HEK293 (cell line): ENCODE data around the gene NEK1.

Experiments
- BCL11B ChIP-seq: fragments of 450-650 bp; formaldehyde crosslinking; IDR thresholded peaks from 2 replicates; pipeline ENCODE4 v1.5.1; 2016; ENCODE audit warnings: low read depth, missing biosample characterization, missing genetic modification characterization
- EGR2 ChIP-seq: fragments of 450-650 bp; formaldehyde crosslinking; IDR thresholded peaks from 2 replicates; pipeline ENCODE4 v1.5.1; 2016; ENCODE audit warnings: low read depth, missing biosample characterization, missing genetic modification characterization
- SP2 ChIP-seq: fragments of 450-650 bp; formaldehyde crosslinking; IDR thresholded peaks from 2 replicates; pipeline ENCODE4 v1.5.1; 2016; ENCODE audit warnings: missing biosample characterization, missing genetic modification characterization
- ZBTB17 ChIP-seq: fragments of 450-650 bp; formaldehyde crosslinking; IDR thresholded peaks from 2 replicates; pipeline ENCODE4 v1.5.1; 2016; ENCODE audit warnings: missing biosample characterization, missing genetic modification characterization
- ZBTB20 ChIP-seq: fragments of 450-650 bp; formaldehyde crosslinking; IDR thresholded peaks from 2 replicates; pipeline ENCODE4 v1.5.1; 2016; ENCODE audit warnings: missing biosample characterization, missing genetic modification characterization
- ZBTB7A ChIP-seq: fragments of 450-650 bp; formaldehyde crosslinking; IDR thresholded peaks from 2 replicates; pipeline ENCODE4 v1.5.1; 2016; ENCODE audit warnings: low read depth, missing biosample characterization, missing genetic modification characterization
- ZIC2 ChIP-seq: fragments of 450-650 bp; formaldehyde crosslinking; IDR thresholded peaks from 2 replicates; pipeline ENCODE4 v1.5.1; 2016; ENCODE audit warnings: missing biosample characterization, missing genetic modification characterization
- ZNF133 ChIP-seq: fragments of 450-650 bp; formaldehyde crosslinking; IDR thresholded peaks from 2 replicates; pipeline ENCODE4 v1.5.1; 2016; ENCODE audit warnings: missing biosample characterization, missing genetic modification characterization
- ZNF274 ChIP-seq, 2 experiments: fragments of 200-500 bp in 1 of 2; fragments of 450-650 bp in 1 of 2; sonication (Bioruptor generic) in 1 of 2; formaldehyde crosslinking in 1 of 2; IDR thresholded peaks; 2 replicates each; pipeline versions ENCODE4 v1.5.1 to v1.6.1; 2014 to 2016; ENCODE audit warnings: borderline replicate concordance in 1 of 2, inconsistent platforms in 1 of 2, low read length in 1 of 2, missing biosample characterization in 1 of 2, missing genetic modification characterization in 1 of 2
- ZNF335 ChIP-seq: fragments of 450-650 bp; formaldehyde crosslinking; conservative IDR thresholded peaks from 2 replicates; pipeline ENCODE4 v1.5.1; 2016; ENCODE audit warnings: missing biosample characterization, missing genetic modification characterization
- ZNF530 ChIP-seq: fragments of 450-650 bp; formaldehyde crosslinking; IDR thresholded peaks from 2 replicates; pipeline ENCODE4 v1.5.1; 2016; ENCODE audit warnings: low read depth, missing biosample characterization, missing genetic modification characterization
- ZNF548 ChIP-seq: fragments of 450-650 bp; formaldehyde crosslinking; IDR thresholded peaks from 2 replicates; pipeline ENCODE4 v1.5.1; 2016; ENCODE audit warnings: missing biosample characterization, missing genetic modification characterization
- ZNF561 ChIP-seq: fragments of 450-650 bp; IDR thresholded peaks from 2 replicates; pipeline ENCODE4 v1.5.1; 2018; ENCODE audit warnings: missing biosample characterization, missing genetic modification characterization, borderline replicate concordance
- ZNF629 ChIP-seq: fragments of 450-650 bp; formaldehyde crosslinking; IDR thresholded peaks from 2 replicates; pipeline ENCODE4 v1.5.1; 2017; ENCODE audit warnings: missing biosample characterization, missing genetic modification characterization
- ZNF76 ChIP-seq: fragments of 450-650 bp; formaldehyde crosslinking; IDR thresholded peaks from 2 replicates; pipeline ENCODE4; 2016; ENCODE audit warnings: low read depth, missing biosample characterization, missing genetic modification characterization, borderline replicate concordance
- ZSCAN23 ChIP-seq: fragments of 450-650 bp; formaldehyde crosslinking; IDR thresholded peaks from 2 replicates; pipeline ENCODE4 v1.5.1; 2016; ENCODE audit warnings: missing biosample characterization, missing genetic modification characterization
- ZSCAN30 ChIP-seq: fragments of 450-650 bp; IDR thresholded peaks from 2 replicates; pipeline ENCODE4 v1.5.1; 2018; ENCODE audit warnings: missing biosample characterization, mild to moderate bottlenecking, missing genetic modification characterization, moderate library complexity
- TF ChIP-seq, protein P1 (sequence below): fragments of 450-650 bp; formaldehyde crosslinking; IDR thresholded peaks from 2 replicates; pipeline ENCODE4 v1.5.1; 2016; ENCODE audit warnings: missing biosample characterization, missing genetic modification characterization, low read depth
- TF ChIP-seq, protein P2 (sequence below): sonication (generic); formaldehyde crosslinking; IDR thresholded peaks from 2 replicates; pipeline ENCODE4 v1.8.1; 2022; ENCODE audit warnings: mild to moderate bottlenecking, moderate library complexity, missing genetic modification reagents
- TF ChIP-seq, protein P3 (sequence below): fragments of 450-650 bp; formaldehyde crosslinking; IDR thresholded peaks from 2 replicates; pipeline ENCODE4 v1.5.1; 2016; ENCODE audit warnings: missing biosample characterization, missing genetic modification characterization
- TF ChIP-seq, protein P4 (sequence below): fragments of 450-650 bp; IDR thresholded peaks from 2 replicates; pipeline ENCODE4 v1.5.1; 2018; ENCODE audit warnings: missing biosample characterization, mild to moderate bottlenecking, missing genetic modification characterization
- TF ChIP-seq, protein P5 (sequence below): fragments of 450-650 bp; formaldehyde crosslinking; IDR thresholded peaks from 2 replicates; pipeline ENCODE4 v1.5.1; 2016; ENCODE audit warnings: missing biosample characterization, missing genetic modification characterization
- TF ChIP-seq, protein P6 (sequence below): fragments of 450-650 bp; formaldehyde crosslinking; IDR thresholded peaks from 2 replicates; pipeline ENCODE4 v1.5.1; 2016; ENCODE audit warnings: missing biosample characterization, missing genetic modification characterization
- TF ChIP-seq, protein P7 (sequence below): fragments of 450-650 bp; formaldehyde crosslinking; IDR thresholded peaks from 2 replicates; pipeline ENCODE4 v1.5.1; 2016; ENCODE audit warnings: missing biosample characterization, missing genetic modification characterization, borderline replicate concordance

The NEK1 gene

DNA sequence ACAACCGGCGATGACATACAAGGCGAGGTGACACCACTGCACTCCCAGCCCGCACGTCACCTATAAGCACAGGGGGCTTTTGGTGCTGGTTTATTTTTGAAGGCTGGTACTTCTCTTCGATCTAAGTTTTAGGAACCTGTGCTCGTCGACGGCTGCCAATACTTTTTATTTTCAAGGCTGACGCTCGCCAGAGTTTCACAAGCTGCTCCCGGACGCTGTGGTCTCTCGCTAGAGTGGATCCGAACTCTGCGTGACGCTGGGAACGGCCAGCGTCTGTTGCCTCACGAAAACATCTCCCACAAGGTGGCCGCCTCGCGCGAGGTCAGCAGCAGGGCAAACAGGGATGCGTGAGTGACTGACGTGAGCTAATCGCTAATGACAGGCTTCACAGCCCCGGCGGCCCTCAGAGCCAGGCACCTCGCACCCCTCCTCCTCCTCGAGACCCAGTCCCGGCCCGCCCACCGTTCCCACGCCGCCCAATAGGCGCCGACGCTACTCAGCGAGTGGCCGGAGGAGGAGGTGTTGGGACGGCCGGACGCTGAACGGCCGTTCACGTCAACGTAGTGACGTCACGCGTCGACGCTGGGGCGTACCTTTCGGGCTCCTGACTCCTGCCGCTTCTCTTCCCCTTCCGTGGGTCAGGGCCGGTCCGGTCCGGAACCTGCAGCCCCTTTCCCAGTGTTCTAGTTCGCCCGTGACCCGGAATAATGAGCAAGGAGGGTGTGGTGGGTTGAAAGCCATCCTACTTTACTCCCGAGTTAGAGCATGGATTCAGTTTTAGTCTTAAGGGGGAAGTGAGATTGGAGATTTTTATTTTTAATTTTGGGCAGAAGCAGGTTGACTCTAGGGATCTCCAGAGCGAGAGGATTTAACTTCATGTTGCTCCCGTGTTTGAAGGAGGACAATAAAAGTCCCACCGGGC is 7.8 kb upstream of the NEK1 start, which contains the start of gene CLCN3 (continued):
- TF ChIP-seq ZNF76 (tag by site-specific recombination) (peak; percentile 58; the same call in 1 of the 2 replicates), ZNF335 (tag by site-specific recombination) (peak; percentile 85), ZNF561 (peak; percentile 96), ZNF548 (tag by site-specific recombination) (no peak), EGR2 (tag by site-specific recombination) (peak; percentile 89), ZBTB7A (tag by site-specific recombination) (no peak), ZNF133 (no peak), ZIC2 (tag by site-specific recombination) (peak; percentile 35), BCL11B (no peak), ZBTB17 (tag by site-specific recombination) (peak; percentile 53; the same call in 1 of the 2 replicates), ZNF274 (IDR thresholded peaks at IDR 0.05; ENCODE audit: low read length) (no peak), ZNF274 (tag by site-specific recombination; IDR thresholded peaks at IDR 0.05; ENCODE audit: borderline replicate concordance) (no peak), ZBTB20 (peak; percentile 63; the same call in 1 of the 2 replicates), SP2 (tag by site-specific recombination) (peak; percentile 98), ZNF629 (tag by site-specific recombination) (peak; percentile 98), ZNF530 (tag by site-specific recombination) (no peak), ZSCAN23 (tag by site-specific recombination) (no peak), ZSCAN30 (tag by site-specific recombination) (0 out of 2 replicates have a peak, but pooled peaks have one; percentile 30)
- TF ChIP-seq, protein P1, sequence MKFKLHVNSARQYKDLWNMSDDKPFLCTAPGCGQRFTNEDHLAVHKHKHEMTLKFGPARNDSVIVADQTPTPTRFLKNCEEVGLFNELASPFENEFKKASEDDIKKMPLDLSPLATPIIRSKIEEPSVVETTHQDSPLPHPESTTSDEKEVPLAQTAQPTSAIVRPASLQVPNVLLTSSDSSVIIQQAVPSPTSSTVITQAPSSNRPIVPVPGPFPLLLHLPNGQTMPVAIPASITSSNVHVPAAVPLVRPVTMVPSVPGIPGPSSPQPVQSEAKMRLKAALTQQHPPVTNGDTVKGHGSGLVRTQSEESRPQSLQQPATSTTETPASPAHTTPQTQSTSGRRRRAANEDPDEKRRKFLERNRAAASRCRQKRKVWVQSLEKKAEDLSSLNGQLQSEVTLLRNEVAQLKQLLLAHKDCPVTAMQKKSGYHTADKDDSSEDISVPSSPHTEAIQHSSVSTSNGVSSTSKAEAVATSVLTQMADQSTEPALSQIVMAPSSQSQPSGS (tag by site-specific recombination) = peak; percentile 99
- TF ChIP-seq, protein P2, sequence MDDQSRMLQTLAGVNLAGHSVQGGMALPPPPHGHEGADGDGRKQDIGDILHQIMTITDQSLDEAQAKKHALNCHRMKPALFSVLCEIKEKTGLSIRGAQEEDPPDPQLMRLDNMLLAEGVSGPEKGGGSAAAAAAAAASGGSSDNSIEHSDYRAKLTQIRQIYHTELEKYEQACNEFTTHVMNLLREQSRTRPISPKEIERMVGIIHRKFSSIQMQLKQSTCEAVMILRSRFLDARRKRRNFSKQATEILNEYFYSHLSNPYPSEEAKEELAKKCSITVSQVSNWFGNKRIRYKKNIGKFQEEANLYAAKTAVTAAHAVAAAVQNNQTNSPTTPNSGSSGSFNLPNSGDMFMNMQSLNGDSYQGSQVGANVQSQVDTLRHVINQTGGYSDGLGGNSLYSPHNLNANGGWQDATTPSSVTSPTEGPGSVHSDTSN (CRISPR knock-in tag) = peak; percentile 60; the same call in 1 of the 2 replicates
- TF ChIP-seq, protein P3, sequence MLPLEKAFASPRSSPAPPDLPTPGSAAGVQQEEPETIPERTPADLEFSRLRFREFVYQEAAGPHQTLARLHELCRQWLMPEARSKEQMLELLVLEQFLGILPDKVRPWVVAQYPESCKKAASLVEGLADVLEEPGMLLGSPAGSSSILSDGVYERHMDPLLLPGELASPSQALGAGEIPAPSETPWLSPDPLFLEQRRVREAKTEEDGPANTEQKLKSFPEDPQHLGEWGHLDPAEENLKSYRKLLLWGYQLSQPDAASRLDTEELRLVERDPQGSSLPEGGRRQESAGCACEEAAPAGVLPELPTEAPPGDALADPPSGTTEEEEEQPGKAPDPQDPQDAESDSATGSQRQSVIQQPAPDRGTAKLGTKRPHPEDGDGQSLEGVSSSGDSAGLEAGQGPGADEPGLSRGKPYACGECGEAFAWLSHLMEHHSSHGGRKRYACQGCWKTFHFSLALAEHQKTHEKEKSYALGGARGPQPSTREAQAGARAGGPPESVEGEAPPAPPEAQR (tag by site-specific recombination) = no peak
- TF ChIP-seq, protein P4, sequence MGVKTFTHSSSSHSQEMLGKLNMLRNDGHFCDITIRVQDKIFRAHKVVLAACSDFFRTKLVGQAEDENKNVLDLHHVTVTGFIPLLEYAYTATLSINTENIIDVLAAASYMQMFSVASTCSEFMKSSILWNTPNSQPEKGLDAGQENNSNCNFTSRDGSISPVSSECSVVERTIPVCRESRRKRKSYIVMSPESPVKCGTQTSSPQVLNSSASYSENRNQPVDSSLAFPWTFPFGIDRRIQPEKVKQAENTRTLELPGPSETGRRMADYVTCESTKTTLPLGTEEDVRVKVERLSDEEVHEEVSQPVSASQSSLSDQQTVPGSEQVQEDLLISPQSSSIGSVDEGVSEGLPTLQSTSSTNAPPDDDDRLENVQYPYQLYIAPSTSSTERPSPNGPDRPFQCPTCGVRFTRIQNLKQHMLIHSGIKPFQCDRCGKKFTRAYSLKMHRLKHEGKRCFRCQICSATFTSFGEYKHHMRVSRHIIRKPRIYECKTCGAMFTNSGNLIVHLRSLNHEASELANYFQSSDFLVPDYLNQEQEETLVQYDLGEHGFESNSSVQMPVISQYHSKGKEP (tag by site-specific recombination) = 0 out of 2 replicates have a peak, but pooled peaks have one; percentile 18
- TF ChIP-seq, protein P5, sequence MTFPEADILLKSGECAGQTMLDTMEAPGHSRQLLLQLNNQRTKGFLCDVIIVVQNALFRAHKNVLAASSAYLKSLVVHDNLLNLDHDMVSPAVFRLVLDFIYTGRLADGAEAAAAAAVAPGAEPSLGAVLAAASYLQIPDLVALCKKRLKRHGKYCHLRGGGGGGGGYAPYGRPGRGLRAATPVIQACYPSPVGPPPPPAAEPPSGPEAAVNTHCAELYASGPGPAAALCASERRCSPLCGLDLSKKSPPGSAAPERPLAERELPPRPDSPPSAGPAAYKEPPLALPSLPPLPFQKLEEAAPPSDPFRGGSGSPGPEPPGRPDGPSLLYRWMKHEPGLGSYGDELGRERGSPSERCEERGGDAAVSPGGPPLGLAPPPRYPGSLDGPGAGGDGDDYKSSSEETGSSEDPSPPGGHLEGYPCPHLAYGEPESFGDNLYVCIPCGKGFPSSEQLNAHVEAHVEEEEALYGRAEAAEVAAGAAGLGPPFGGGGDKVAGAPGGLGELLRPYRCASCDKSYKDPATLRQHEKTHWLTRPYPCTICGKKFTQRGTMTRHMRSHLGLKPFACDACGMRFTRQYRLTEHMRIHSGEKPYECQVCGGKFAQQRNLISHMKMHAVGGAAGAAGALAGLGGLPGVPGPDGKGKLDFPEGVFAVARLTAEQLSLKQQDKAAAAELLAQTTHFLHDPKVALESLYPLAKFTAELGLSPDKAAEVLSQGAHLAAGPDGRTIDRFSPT = 0 out of 2 replicates have a peak, but pooled peaks have one; percentile 31
- TF ChIP-seq, protein P6, sequence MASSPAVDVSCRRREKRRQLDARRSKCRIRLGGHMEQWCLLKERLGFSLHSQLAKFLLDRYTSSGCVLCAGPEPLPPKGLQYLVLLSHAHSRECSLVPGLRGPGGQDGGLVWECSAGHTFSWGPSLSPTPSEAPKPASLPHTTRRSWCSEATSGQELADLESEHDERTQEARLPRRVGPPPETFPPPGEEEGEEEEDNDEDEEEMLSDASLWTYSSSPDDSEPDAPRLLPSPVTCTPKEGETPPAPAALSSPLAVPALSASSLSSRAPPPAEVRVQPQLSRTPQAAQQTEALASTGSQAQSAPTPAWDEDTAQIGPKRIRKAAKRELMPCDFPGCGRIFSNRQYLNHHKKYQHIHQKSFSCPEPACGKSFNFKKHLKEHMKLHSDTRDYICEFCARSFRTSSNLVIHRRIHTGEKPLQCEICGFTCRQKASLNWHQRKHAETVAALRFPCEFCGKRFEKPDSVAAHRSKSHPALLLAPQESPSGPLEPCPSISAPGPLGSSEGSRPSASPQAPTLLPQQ = 0 out of 2 replicates have a peak, but pooled peaks have one; percentile 55
- TF ChIP-seq, protein P7, sequence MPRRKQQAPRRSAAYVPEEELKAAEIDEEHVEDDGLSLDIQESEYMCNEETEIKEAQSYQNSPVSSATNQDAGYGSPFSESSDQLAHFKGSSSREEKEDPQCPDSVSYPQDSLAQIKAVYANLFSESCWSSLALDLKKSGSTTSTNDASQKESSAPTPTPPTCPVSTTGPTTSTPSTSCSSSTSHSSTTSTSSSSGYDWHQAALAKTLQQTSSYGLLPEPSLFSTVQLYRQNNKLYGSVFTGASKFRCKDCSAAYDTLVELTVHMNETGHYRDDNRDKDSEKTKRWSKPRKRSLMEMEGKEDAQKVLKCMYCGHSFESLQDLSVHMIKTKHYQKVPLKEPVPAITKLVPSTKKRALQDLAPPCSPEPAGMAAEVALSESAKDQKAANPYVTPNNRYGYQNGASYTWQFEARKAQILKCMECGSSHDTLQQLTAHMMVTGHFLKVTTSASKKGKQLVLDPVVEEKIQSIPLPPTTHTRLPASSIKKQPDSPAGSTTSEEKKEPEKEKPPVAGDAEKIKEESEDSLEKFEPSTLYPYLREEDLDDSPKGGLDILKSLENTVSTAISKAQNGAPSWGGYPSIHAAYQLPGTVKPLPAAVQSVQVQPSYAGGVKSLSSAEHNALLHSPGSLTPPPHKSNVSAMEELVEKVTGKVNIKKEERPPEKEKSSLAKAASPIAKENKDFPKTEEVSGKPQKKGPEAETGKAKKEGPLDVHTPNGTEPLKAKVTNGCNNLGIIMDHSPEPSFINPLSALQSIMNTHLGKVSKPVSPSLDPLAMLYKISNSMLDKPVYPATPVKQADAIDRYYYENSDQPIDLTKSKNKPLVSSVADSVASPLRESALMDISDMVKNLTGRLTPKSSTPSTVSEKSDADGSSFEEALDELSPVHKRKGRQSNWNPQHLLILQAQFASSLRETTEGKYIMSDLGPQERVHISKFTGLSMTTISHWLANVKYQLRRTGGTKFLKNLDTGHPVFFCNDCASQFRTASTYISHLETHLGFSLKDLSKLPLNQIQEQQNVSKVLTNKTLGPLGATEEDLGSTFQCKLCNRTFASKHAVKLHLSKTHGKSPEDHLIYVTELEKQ = 0 out of 2 replicates have a peak, but pooled peaks have one; percentile 44
